Activated CD4-positive, alpha-beta T cell treated with anti-CD3 and anti-CD28 coated beads, Interleukin-2, amount 50 U/mL, for 1 hour (primary cell): ENCODE data around the gene DERA.

Experiments used
- DNase-seq: peaks from one replicate; pipeline ENCODE4 v3.0.0-alpha.2; 2020

Gene DERA

DNA sequence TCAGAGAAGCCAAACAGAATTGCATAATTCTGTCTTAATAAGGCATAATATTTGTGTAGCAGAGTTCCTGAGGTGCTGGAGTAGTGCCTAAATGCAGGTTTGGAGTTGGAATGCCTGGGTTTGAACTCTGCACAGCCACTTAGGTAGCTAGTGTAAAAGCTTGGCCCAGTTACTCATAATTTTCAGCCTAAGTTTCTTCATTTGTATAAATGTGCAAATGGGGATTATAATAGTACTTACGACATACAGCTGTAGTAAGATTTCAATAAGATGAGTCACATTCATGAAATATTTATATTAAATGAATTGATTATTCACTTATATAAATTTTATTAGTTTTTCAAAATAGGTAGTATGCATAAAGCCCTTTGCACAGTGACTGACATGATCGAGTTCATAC, 175.8 kb downstream of the DERA start:
- DNase-seq = no peak
